Ovary (tissue), 9 donors: ENCODE measurements around the gene MAFB. TPM values are rescaled to one million over a fixed set of nuclear protein-coding genes. Genes with fewer than 3 reads are reported as not detected.

Source experiments
- DNase-seq, 5 donors: peaks; one replicate each; pipeline ENCODE4 v3.0.0-alpha.2; 2019 to 2020
- H3K27ac ChIP-seq, 2 donors: fragments of 200-600 bp; one replicate each; pipeline versions ENCODE4 v1.5.1 to v1.8.0; 2019 to 2022
- H3K27me3 ChIP-seq: fragments of 200-600 bp; one replicate; pipeline ENCODE4 v1.8.0; 2022
- H3K36me3 ChIP-seq: fragments of 200-600 bp; sonication (generic); one replicate; pipeline ENCODE4 v1.5.1; 2019
- H3K4me1 ChIP-seq: one replicate; pipeline ENCODE4 v1.8.1; 2013; ENCODE audit warnings: mild to moderate bottlenecking, moderate library complexity; ENCODE audit not compliant: insufficient read depth
- H3K4me3 ChIP-seq: fragments of 200-600 bp; sonication (generic); one replicate; pipeline ENCODE4 v1.5.1; 2017
- H3K9me3 ChIP-seq, 2 donors: fragments of 200-600 bp in 1 of 2; sonication (generic) in 1 of 2; one replicate each; pipeline versions ENCODE4 v1.5.1 to v1.8.1; 2013 to 2019; ENCODE audit warnings: mild to moderate bottlenecking in 1 of 2, moderate library complexity in 1 of 2
- CTCF ChIP-seq, 3 donors: fragments of 450-650 bp in 2 of 3; fragments of 200-600 bp in 1 of 3; IDR thresholded peaks; one replicate each; pipeline versions ENCODE4 v1.5.1 to v1.8.0; 2016 to 2022; ENCODE audit warnings: antibody characterized with exemption in 3 of 3, mild to moderate bottlenecking in 1 of 3
- EP300 ChIP-seq: sonication (generic); formaldehyde crosslinking; IDR thresholded peaks from one replicate; pipeline ENCODE4 v1.6.1; 2017; ENCODE audit warnings: antibody characterized with exemption
- POLR2A ChIP-seq: fragments of 450-650 bp; IDR thresholded peaks from one replicate; pipeline ENCODE4 v1.6.1; 2017; ENCODE audit warnings: antibody characterized with exemption, mild to moderate bottlenecking, moderate library complexity
- WGBS, 3 donors: extraction: QIAGEN DNeasy Blood & Tissue Kit in 1 of 3; methylation state at CpG; one replicate each; pipeline versions ENCODE4 v1.1.5 to v1.1.7; 2013 to 2017; 5-methylcytosine and 5-hydroxymethylcytosine counted together
- intact Hi-C, 4 donors: fragments of 100-400 bp; cut with DNase I; formaldehyde crosslinking; loops; one replicate each; pipeline versions ENCODE4 v1.11.0 to v1.15.1; 2022 to 2023
- polyA plus RNA-seq, 2 donors: library from polyadenylated mRNA; stranded (reverse); fragments of 200-250 nt in 1 of 2; fragments of 350-450 nt in 1 of 2; fragmentation: Illumina TruSeq in 1 of 2; extraction: RNeasy Lipid Tissue Mini Kit (QIAGEN cat#74804) in 1 of 2; gene quantifications; one replicate each; pipeline ENCODE4 v1.2.3, GENCODE V29; 2013 to 2014
- total RNA-seq, 7 donors: library from RNA; depleted of rRNA in 2 of 7; stranded (reverse); fragments of >200 nt in 2 of 7; fragmentation: NEBNext Ultra II Directional in 3 of 7; extraction: Animal tissue kit (Norgen Biotek cat#: 25700) in 3 of 7; gene quantifications; one replicate each; pipeline versions ENCODE4 v1.1.0 to v1.2.4, GENCODE V29; 2016 to 2023
- donor health status: DM: no; HTN: no; CAD: no; lungs with moderate emphysema.
- donor health status: DM: no; HTN: no; CAD: no.
- donor health status: Bipolar disorder and iron deficiency.
- donor health status: DM: yes; HTN: yes; CAD: no.
- donor health status: DM: no; HTN: no; CAD: no.
- donor health status: DM: yes; HTN: yes; CAD: no.

MAFB gene
- total and polyA plus RNA-seq, 9 donors: 6.9 to 29.4 (median 11.9) TPM

GRCh38 chr20:40690836-40691565 lies 2.0 kb upstream of the MAFB start:
- Histone ChIP-seq H3K9me3 (no peaks in the 10 kb centered on the region), H3K36me3 (no peaks in the 10 kb centered on the region), H3K27me3 (peaks cover 4% of the 10 kb centered on the region), H3K4me3 (no peak overlapping the region), H3K4me1 (peaks cover 9% of the 10 kb centered on the region), H3K27ac (no peak overlapping the region)
- intact Hi-C loops: loop anchor here in 3 of 4 donors (5.0 to 10.0 kb wide), 4 partner anchors 424 to 1946 kb away; partner anchors contain the start of gene ACTR5 (in 1 of the 3)
- peak in 1 of 5 donors; percentile 16 for DNase-seq
- WGBS, 3 donors: 10 to 17% (median 13%) methylated on average over 45 of the region's 45 CpGs
- TF ChIP-seq CTCF (IDR thresholded peaks at IDR 0.05): no peak
- TF ChIP-seq POLR2A: no peak
- TF ChIP-seq EP300: no peak

DNA sequence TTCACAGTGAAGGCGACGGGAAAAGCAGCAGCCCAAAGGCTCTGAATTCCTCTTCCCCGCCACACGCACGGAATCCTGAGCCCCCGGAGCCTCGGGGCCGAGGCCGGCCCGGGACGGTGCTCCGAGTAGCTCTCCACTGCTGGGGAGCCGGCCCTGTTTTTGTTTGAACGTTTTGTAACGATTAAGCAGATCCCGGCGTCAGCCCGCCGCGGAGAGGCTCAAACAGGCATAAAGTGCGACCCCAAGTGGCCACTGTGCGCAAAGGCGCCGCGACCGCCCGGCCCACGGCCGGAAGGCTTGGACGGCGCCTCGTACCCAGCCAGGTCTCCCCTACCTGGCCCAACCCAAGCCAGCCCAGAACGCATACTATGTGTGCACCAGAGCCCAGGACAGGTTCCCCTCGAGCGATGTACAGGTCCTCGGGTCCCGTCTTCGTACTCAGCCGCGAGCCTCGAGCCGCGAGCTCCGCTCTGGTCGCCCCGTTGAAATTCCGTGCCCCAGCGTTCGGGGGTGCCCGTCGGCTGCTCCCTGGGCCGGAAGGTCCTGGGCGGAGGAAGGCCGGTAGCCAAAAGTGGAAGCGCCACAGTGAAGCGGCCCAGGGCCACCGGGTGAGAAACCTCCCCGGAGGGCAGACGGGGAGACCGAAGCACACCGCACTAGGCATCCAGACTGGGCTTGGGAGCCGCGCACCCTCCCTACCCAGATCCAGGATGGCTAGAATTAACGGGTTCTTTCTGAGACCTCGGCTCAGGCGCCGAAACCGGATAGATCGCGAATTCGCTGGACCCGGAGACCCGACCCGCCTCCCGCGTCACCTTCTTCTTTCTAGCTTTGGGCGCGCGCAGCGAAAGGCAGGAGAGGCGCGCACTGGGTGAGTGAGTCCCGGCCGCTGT lies 1.2 kb upstream of the MAFB start:
- no peak for TF ChIP-seq EP300
- TF ChIP-seq CTCF (IDR thresholded peaks at IDR 0.05): peak; percentile 79 to 83 (median 83)
- no peak for TF ChIP-seq POLR2A
- no peaks in the 10 kb centered on the region for H3K9me3 ChIP-seq
- intact Hi-C loops: loop anchor here in 3 of 4 donors (5.0 to 10.0 kb wide), 5 partner anchors 423 to 1945 kb away; partner anchors contain the start of gene ACTR5 (in 1 of the 3)
- H3K27ac ChIP-seq: peak overlapping the region; percentile 61 to 92
- WGBS, 3 donors: 1 to 4% (median 2%) methylated on average over 82 to 84 of the region's 84 CpGs
- H3K36me3 ChIP-seq: no peaks in the 10 kb centered on the region
- peaks cover 4% of the 10 kb centered on the region for H3K27me3 ChIP-seq
- peaks cover 9% of the 10 kb centered on the region for H3K4me1 ChIP-seq
- DNase-seq: peak; percentile 84 to 93 (median 90)
- H3K4me3 ChIP-seq: peak overlapping the region; percentile 59

DNA sequence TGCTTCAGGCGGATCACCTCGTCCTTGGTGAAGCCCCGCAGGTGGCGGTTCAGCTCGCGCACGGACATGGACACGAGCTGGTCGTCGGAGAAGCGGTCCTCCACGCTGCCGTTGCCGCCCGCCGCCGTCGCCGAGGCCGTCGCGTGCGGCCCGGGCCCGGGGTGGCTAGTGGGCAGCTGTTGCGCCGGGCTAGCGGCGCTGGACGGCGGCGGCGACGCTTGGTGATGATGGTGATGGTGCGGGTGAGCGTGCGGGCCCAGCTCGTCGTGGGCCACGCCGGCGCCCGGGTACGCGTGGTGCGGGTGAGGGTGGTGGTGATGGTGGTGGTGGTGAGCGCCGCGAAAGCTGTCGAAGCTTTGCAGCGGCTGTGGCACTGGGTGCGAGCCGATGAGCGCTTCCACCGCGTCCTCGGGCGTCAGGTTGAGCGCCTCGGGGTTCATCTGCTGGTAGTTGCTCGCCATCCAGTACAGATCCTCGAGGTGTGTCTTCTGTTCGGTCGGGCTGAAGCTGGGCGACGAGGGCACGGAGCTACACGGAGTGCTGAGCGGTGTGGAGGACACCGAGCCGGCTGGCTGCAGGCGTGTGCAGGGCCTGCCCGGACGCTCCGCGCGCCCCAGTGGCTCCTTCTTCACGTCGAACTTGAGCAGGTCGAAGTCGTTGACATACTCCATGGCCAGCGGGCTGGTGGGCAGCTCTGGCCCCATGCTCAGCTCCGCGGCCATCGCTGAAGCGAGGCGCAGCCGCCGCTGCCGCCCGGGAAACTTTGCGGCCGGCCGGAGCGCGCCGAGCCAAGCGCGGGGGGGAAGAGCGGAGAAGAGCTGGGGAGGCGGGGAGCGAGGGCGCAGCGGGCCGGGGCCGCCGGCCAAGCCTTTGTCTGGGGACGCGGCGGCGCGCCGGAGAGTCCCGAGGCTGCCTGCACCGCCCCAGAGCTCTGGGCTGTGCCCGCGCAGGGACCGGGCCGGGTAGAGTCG lies 622 bp downstream of the MAFB start:
- 1 to 2% (median 2%) methylated on average over 88 to 120 of the region's 120 CpGs for WGBS, 3 donors
- peak in 3 of 5 donors; percentile 28 to 40 (median 37) for DNase-seq
- intact Hi-C loops: loop anchor here in 2 of 4 donors (5.0 to 10.0 kb wide), 2 partner anchors 804 to 851 kb away; no protein-coding TSS in a partner anchor
- Histone ChIP-seq H3K27ac (peak overlapping the region; percentile 15 to 92), H3K9me3 (no peaks in the 10 kb centered on the region), H3K4me3 (peak overlapping the region; percentile 59), H3K27me3 (peaks cover 4% of the 10 kb centered on the region), H3K4me1 (peaks cover 9% of the 10 kb centered on the region), H3K36me3 (no peaks in the 10 kb centered on the region)
- no peak for TF ChIP-seq CTCF (IDR thresholded peaks at IDR 0.05)
- no peak for TF ChIP-seq POLR2A
- TF ChIP-seq EP300: no peak
